B cell (primary cell): Measurements from ENCODE around the gene SCN8A. TPM values are rescaled to one million over a fixed set of nuclear protein-coding genes. Genes with fewer than 3 reads are reported as not detected.

Experiments
- ATAC-seq: fragments of 200-7000 bp; cut with Tn5 transposase; one replicate; pipeline ENCODE4 v1.10.0; 2021; ENCODE audit warnings: low read depth, mild to moderate bottlenecking, moderate number of reproducible peaks, moderate library complexity
- CTCF ChIA-PET: fragments of 350-600 bp; sonication (Branson Sonifier 250); formaldehyde crosslinking; loops from one replicate; lab custom pipeline; 2021; ENCODE audit warnings: antibody characterized with exemption, inconsistent platforms; lab: Charles Lee
- POLR2A ChIA-PET: fragments of 350-600 bp; sonication (Branson Sonifier 250); formaldehyde crosslinking; loops from one replicate; lab custom pipeline; 2021; ENCODE audit warnings: antibody characterized with exemption; lab: Charles Lee
- DNase-seq: peaks from one replicate; pipeline ENCODE4 v3.0.0; 2013
- H2AFZ ChIP-seq: 2 replicates; pipeline ENCODE4 v1.6.1; 2012; ENCODE audit warnings: mild to moderate bottlenecking, low read depth, low read length; ENCODE audit not compliant: insufficient read depth, poor library complexity, severe bottlenecking
- H3K27ac ChIP-seq, 2 donors: 1 replicate in 1 of 2; 2 replicates in 1 of 2; pipeline ENCODE4 v1.5.1; 2012 to 2013; ENCODE audit warnings: low read length in 2 of 2, mild to moderate bottlenecking in 2 of 2, moderate library complexity in 1 of 2
- H3K27me3 ChIP-seq, 4 experiments: fragments of 200-600 bp in 1 of 4; sonication (generic) in 1 of 4; replicated peaks in 1 of 4; 1 replicate in 2 of 4; 2 replicates in 2 of 4; pipeline versions ENCODE4 v1.6.1 to v1.7.0; 2013 to 2016; ENCODE audit warnings: low read length in 3 of 4, mild to moderate bottlenecking in 2 of 4, mixed read lengths in 1 of 4, moderate library complexity in 1 of 4; ENCODE audit not compliant: insufficient read depth in 4 of 4, control insufficient read depth in 3 of 4; ENCODE audit errors: control extremely low read depth in 1 of 4
- H3K36me3 ChIP-seq, 2 experiments: replicated peaks in 1 of 2; 1 replicate in 1 of 2; 2 replicates in 1 of 2; pipeline versions ENCODE4 v1.6.1 to v1.7.1; 2013; ENCODE audit warnings: low read length in 1 of 2; ENCODE audit not compliant: insufficient read depth in 2 of 2, control insufficient read depth in 1 of 2; ENCODE audit errors: control extremely low read depth in 1 of 2, extremely low read depth in 1 of 2
- H3K4me1 ChIP-seq, 2 donors: fragments of 200-600 bp in 1 of 2; sonication (generic) in 1 of 2; 1 replicate in 1 of 2; 2 replicates in 1 of 2; pipeline versions ENCODE4 v1.5.1 to v1.6.1; 2013 to 2017; ENCODE audit warnings: low read length in 2 of 2; ENCODE audit not compliant: control insufficient read depth in 2 of 2, insufficient read depth in 2 of 2
- H3K4me2 ChIP-seq: replicated peaks from 2 replicates; pipeline ENCODE3; 2012; ENCODE audit warnings: mild to moderate bottlenecking, low read depth, low read length; ENCODE audit not compliant: poor library complexity, severe bottlenecking
- H3K4me3 ChIP-seq, 5 experiments: fragments of 200-600 bp in 1 of 5; sonication (generic) in 1 of 5; 1 replicate in 3 of 5; 2 replicates in 2 of 5; pipeline versions ENCODE4 v1.5.1 to v1.7.0; 2011 to 2016; ENCODE audit warnings: low read length in 4 of 5, mild to moderate bottlenecking in 4 of 5, low read depth in 2 of 5, control low read depth in 1 of 5, moderate library complexity in 1 of 5; ENCODE audit not compliant: insufficient read depth in 1 of 5; ENCODE audit errors: control extremely low read depth in 1 of 5, extremely low read depth in 1 of 5
- H3K79me2 ChIP-seq: fragments of 200-600 bp; sonication (generic); one replicate; pipeline ENCODE4 v1.6.0; 2016; ENCODE audit warnings: low read length; ENCODE audit not compliant: control insufficient read depth, insufficient read depth
- H3K9ac ChIP-seq: fragments of 200-600 bp; sonication (generic); 2 replicates; pipeline ENCODE4 v1.6.1; 2017; ENCODE audit warnings: mild to moderate bottlenecking, low read length, moderate library complexity
- H3K9me3 ChIP-seq, 3 donors: one replicate each; pipeline versions ENCODE4 v1.6.1 to v1.7.1; 2013; ENCODE audit warnings: low read length in 2 of 3; ENCODE audit not compliant: control insufficient read depth in 2 of 3, insufficient read depth in 1 of 3; ENCODE audit errors: control extremely low read depth in 1 of 3
- H4K20me1 ChIP-seq: 2 replicates; pipeline ENCODE4 v1.6.0; 2012; ENCODE audit warnings: mild to moderate bottlenecking, low read length; ENCODE audit not compliant: insufficient read depth, control insufficient read depth, poor library complexity, severe bottlenecking
- H3K27ac Mint-ChIP-seq: one replicate; pipeline ENCODE4 v1.8.0; 2021; ENCODE audit warnings: mixed read lengths
- H3K27me3 Mint-ChIP-seq: one replicate; pipeline ENCODE4 v1.8.0; 2021; ENCODE audit warnings: mixed read lengths
- H3K4me1 Mint-ChIP-seq: one replicate; pipeline ENCODE4 v1.8.0; 2021; ENCODE audit warnings: mixed read lengths
- H3K4me3 Mint-ChIP-seq: one replicate; pipeline ENCODE4 v1.8.0; 2021; ENCODE audit warnings: mixed read lengths
- H3K9me3 Mint-ChIP-seq: one replicate; pipeline ENCODE4 v1.8.0; 2022; ENCODE audit warnings: mixed read lengths; ENCODE audit not compliant: insufficient read depth
- CTCF ChIP-seq: fragments of 200-600 bp; IDR thresholded peaks from one replicate; pipeline ENCODE4 v1.8.0; 2022; ENCODE audit warnings: antibody characterized with exemption, mild to moderate bottlenecking
- EZH2 ChIP-seq: IDR thresholded peaks from 2 replicates; pipeline ENCODE4 v1.6.1; 2012; ENCODE audit warnings: borderline replicate concordance, low read depth, mild to moderate bottlenecking, moderate library complexity, low read length; ENCODE audit not compliant: insufficient read depth, poor library complexity, severe bottlenecking
- WGBS: methylation state at CpG from one replicate; pipeline ENCODE4 v1.1.5; 2013; ENCODE audit warnings: missing lambda C conversion rate; ENCODE audit not compliant: insufficient coverage; 5-methylcytosine and 5-hydroxymethylcytosine counted together
- intact Hi-C: fragments of 100-400 bp; cut with micrococcal nuclease; formaldehyde crosslinking; loops from one replicate; pipeline ENCODE4 v1.10.0; 2022
- polyA plus RNA-seq: library from polyadenylated mRNA; depleted of rRNA; stranded (reverse); fragments of >200 nt; gene quantifications from 2 replicates; pipeline ENCODE4 v1.2.3, GENCODE V29; 2012
- total RNA-seq, 2 donors: library from RNA; stranded (reverse); fragments of 120-200 nt in 1 of 2; gene quantifications; 1 replicate in 1 of 2; 2 replicates in 1 of 2; pipeline versions ENCODE4 v1.2.3 to v1.2.4, GENCODE V29; 2013 to 2022

SCN8A gene
- total and polyA plus RNA-seq, 2 donors (not counting 1 experiment from before 2014, with no cell fraction given), result 0.78 to 1.0 TPM

- TF ChIP-seq EZH2 (no peak), CTCF (no peak)
- WGBS, result 100% methylated on average over 3 of the region's 5 CpGs
- H3K4me1 ChIP-seq, result no peaks in the 10 kb centered on the region
- Mint-ChIP-seq H3K27me3 (no peaks in the 10 kb centered on the region), H3K9me3 (no peaks in the 10 kb centered on the region), H3K4me1 (no peaks in the 10 kb centered on the region), H3K27ac (no peak overlapping the region), H3K4me3 (no peak overlapping the region)
- H3K79me2 ChIP-seq, result no peaks in the 10 kb centered on the region
- H3K27ac ChIP-seq, result no peak overlapping the region
- H3K9me3 ChIP-seq, result no peaks in the 10 kb centered on the region
- no peaks in the 10 kb centered on the region for H3K36me3 ChIP-seq
- ChIA-PET CTCF (interaction anchor here (1.8 kb wide), 1 partner anchor 22 kb away, joined by 4 read pairs; a partner anchor contains a TSS), POLR2A (no interaction called here)
- intact Hi-C loops, result no loop called here
- no peak overlapping the region for H3K4me2 ChIP-seq
- H3K27me3 ChIP-seq, result no peaks in the 10 kb centered on the region
- no peak overlapping the region for H3K4me3 ChIP-seq
- no peak overlapping the region for H3K9ac ChIP-seq
- ATAC-seq (no peak), DNase-seq (no peak)
- no peaks in the 10 kb centered on the region for H4K20me1 ChIP-seq
- H2AFZ ChIP-seq, result no peak overlapping the region
Measured at GRCh38 chr12:51792417-51792816, 201.4 kb downstream of the SCN8A start.

- intact Hi-C loops, result no loop called here
- CTCF ChIA-PET, result interaction anchor here (0.6 kb wide), 1 partner anchor 1574 kb away, joined by 3 read pairs; no protein-coding TSS in a partner anchor
- H3K4me1 Mint-ChIP-seq, result no peaks in the 10 kb centered on the region
Measured at GRCh38 chr12:51793201-51793600, 202.2 kb downstream of the SCN8A start.

More at GRCh38 chr12:51793201-51793600, 202.2 kb downstream of the SCN8A start:
- DNase-seq (no peak), ATAC-seq (no peak)
- Histone ChIP-seq H3K27me3 (no peaks in the 10 kb centered on the region), H3K36me3 (no peaks in the 10 kb centered on the region), H4K20me1 (no peaks in the 10 kb centered on the region), H2AFZ (no peak overlapping the region), H3K9ac (no peak overlapping the region), H3K9me3 (no peaks in the 10 kb centered on the region), H3K4me2 (no peak overlapping the region), H3K27ac (no peak overlapping the region), H3K4me1 (no peaks in the 10 kb centered on the region), H3K79me2 (no peaks in the 10 kb centered on the region), H3K4me3 (no peak overlapping the region)
- Mint-ChIP-seq H3K9me3 (no peaks in the 10 kb centered on the region), H3K27me3 (no peaks in the 10 kb centered on the region), H3K27ac (no peak overlapping the region), H3K4me3 (no peak overlapping the region)
- WGBS, result 94% methylated on average over 1 of the region's 1 CpG
- POLR2A ChIA-PET, result no interaction called here
- no peak for TF ChIP-seq EZH2
- no peak for TF ChIP-seq CTCF
